ENCODE data around the gene HIC1. TPM values are rescaled to one million over a fixed set of nuclear protein-coding genes. Genes with fewer than 3 reads are reported as not detected.

Gene HIC1
- polyA plus RNA-seq, 1 donor (not counting 4 experiments of a cell fraction or from before 2014, with no cell fraction given) = 0.64 TPM

DNA sequence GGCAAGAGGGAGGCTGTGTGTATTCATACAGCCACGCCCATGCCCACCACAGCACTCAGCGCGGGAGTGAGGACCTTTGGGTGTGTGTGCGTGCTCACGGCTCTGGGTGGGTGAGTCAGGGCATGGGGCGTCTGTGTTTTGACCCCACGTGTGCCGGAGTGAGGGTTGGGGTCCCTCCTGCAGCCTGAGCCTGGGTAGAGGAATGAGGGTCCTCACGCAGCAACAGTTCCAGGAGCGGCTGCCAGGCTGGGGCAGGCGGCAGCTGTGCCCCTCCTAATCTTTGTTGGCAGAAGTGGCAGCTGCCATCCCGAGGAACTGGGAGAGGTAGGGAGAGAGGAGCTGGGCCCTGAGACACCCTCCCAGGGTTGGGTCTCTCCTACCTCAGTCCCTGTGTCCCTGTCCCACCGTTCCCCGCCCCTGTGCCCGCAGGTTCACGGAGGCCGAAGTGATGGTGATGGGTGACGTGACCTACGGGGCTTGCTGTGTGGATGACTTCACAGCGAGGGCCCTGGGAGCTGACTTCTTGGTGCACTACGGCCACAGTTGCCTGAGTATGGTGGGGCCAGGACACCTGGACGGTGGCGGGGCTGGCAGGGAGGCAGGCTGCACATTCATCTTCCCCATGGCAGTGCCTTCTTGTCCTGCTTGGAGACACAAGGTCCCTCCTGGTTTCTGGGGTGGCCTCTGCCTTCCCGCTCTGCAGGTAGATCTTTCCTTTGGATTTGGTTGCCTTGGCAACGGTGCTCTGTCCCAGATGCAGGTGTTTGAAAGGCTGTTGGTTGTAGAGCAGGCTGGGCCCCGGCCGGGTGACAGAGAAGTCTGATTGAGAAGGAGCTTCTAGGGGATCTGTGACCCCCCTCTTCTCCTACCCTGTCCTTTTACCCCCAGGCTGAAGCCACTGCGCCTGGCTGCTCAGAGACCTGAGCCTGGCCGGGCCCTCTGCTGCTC is 19.1 kb upstream of the HIC1 start:
- H4K20me1 ChIP-seq (ENCODE audit: control insufficient read depth, extremely low read depth, insufficient read depth, low read length) = no peaks in the 10 kb centered on the region
- H3K27me3 ChIP-seq (ENCODE audit: control insufficient read depth, extremely low read depth, insufficient read depth, low read length) = no peaks in the 10 kb centered on the region
- no peak overlapping the region for H3K9ac ChIP-seq (ENCODE audit: control insufficient read depth, extremely low read depth, insufficient read depth, low read length)
- H3K36me3 ChIP-seq (ENCODE audit: control insufficient read depth in 2 of 2, extremely low read depth in 1 of 2, insufficient read depth in 2 of 2, low read length in 2 of 2) = peaks cover 3 to 7% of the 10 kb centered on the region in 2 experiments
- H3K9me1 ChIP-seq (ENCODE audit: control insufficient read depth, extremely low read depth, insufficient read depth, low read length) = no peaks in the 10 kb centered on the region
- TF ChIP-seq, protein P1, sequence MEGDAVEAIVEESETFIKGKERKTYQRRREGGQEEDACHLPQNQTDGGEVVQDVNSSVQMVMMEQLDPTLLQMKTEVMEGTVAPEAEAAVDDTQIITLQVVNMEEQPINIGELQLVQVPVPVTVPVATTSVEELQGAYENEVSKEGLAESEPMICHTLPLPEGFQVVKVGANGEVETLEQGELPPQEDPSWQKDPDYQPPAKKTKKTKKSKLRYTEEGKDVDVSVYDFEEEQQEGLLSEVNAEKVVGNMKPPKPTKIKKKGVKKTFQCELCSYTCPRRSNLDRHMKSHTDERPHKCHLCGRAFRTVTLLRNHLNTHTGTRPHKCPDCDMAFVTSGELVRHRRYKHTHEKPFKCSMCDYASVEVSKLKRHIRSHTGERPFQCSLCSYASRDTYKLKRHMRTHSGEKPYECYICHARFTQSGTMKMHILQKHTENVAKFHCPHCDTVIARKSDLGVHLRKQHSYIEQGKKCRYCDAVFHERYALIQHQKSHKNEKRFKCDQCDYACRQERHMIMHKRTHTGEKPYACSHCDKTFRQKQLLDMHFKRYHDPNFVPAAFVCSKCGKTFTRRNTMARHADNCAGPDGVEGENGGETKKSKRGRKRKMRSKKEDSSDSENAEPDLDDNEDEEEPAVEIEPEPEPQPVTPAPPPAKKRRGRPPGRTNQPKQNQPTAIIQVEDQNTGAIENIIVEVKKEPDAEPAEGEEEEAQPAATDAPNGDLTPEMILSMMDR (optimal IDR thresholded peaks at IDR 0.05 in 1 of 3, IDR thresholded peaks at IDR 0.05 in 1 of 3, conservative IDR thresholded peaks at IDR 0.05 in 1 of 3; ENCODE audit: extremely low read depth in 1 of 3, insufficient read depth in 2 of 3, low read length in 3 of 3) = no peak
- no peak for TF ChIP-seq EZH2 (IDR thresholded peaks at IDR 0.05; ENCODE audit: low read length)
- dilution Hi-C loops (cut with MboI; ENCODE audit: extremely low pct_ligation_motif_present, low sequenced_read_pairs) = no loop called here
- no peaks in the 10 kb centered on the region for H3K9me3 ChIP-seq (ENCODE audit: control insufficient read depth, low read depth, low read length)
- DNase-seq (ENCODE audit: low read depth, low spot score) (no peak), FAIRE-seq (no peak)
- no peak overlapping the region for H3K4me2 ChIP-seq (ENCODE audit: control insufficient read depth, extremely low read depth, insufficient read depth, low read depth, low read length)
- H3K27ac ChIP-seq (ENCODE audit: control insufficient read depth, insufficient read depth, low read length) = no peak overlapping the region
- no peak overlapping the region for H3K4me3 ChIP-seq (ENCODE audit: control insufficient read depth in 2 of 3, extremely low read depth in 1 of 3, insufficient read depth in 2 of 3, low read depth in 1 of 3, low read length in 3 of 3)
- peaks cover 3% of the 10 kb centered on the region for H3K79me2 ChIP-seq (ENCODE audit: control insufficient read depth, insufficient read depth, low read length)
- peaks cover 4% of the 10 kb centered on the region for H3K4me1 ChIP-seq (ENCODE audit: control insufficient read depth, extremely low read depth, insufficient read depth, low read length)
- H2AFZ ChIP-seq (ENCODE audit: control insufficient read depth, low read length) = no peak overlapping the region

- dilution Hi-C loops (cut with MboI; ENCODE audit: extremely low pct_ligation_motif_present, low sequenced_read_pairs) = no loop called here
These were observed 17.7 kb upstream of the HIC1 start for GRCh38 chr17:2037155-2037554.

More at GRCh38 chr17:2037155-2037554, 17.7 kb upstream of the HIC1 start:
- no peak overlapping the region for H2AFZ ChIP-seq (ENCODE audit: control insufficient read depth, low read length)
- no peak for TF ChIP-seq EZH2 (IDR thresholded peaks at IDR 0.05; ENCODE audit: low read length)
- TF ChIP-seq, protein P1 (optimal IDR thresholded peaks at IDR 0.05 in 1 of 3, IDR thresholded peaks at IDR 0.05 in 1 of 3, conservative IDR thresholded peaks at IDR 0.05 in 1 of 3; ENCODE audit: extremely low read depth in 1 of 3, insufficient read depth in 2 of 3, low read length in 3 of 3) = no peak
- H3K27ac ChIP-seq (ENCODE audit: control insufficient read depth, insufficient read depth, low read length) = no peak overlapping the region
- H3K4me3 ChIP-seq (ENCODE audit: control insufficient read depth in 2 of 3, extremely low read depth in 1 of 3, insufficient read depth in 2 of 3, low read depth in 1 of 3, low read length in 3 of 3) = no peak overlapping the region
- no peaks in the 10 kb centered on the region for H3K9me1 ChIP-seq (ENCODE audit: control insufficient read depth, extremely low read depth, insufficient read depth, low read length)
- no peak for DNase-seq (ENCODE audit: low read depth, low spot score)
- H3K27me3 ChIP-seq (ENCODE audit: control insufficient read depth, extremely low read depth, insufficient read depth, low read length) = no peaks in the 10 kb centered on the region
- peaks cover 4% of the 10 kb centered on the region for H3K4me1 ChIP-seq (ENCODE audit: control insufficient read depth, extremely low read depth, insufficient read depth, low read length)
- H3K36me3 ChIP-seq (ENCODE audit: control insufficient read depth in 2 of 2, extremely low read depth in 1 of 2, insufficient read depth in 2 of 2, low read length in 2 of 2) = peaks cover 4 to 7% of the 10 kb centered on the region in 2 experiments
- H3K9ac ChIP-seq (ENCODE audit: control insufficient read depth, extremely low read depth, insufficient read depth, low read length) = no peak overlapping the region
- no peak overlapping the region for H3K4me2 ChIP-seq (ENCODE audit: control insufficient read depth, extremely low read depth, insufficient read depth, low read depth, low read length)
- H4K20me1 ChIP-seq (ENCODE audit: control insufficient read depth, extremely low read depth, insufficient read depth, low read length) = no peaks in the 10 kb centered on the region
- FAIRE-seq = no peak
- H3K79me2 ChIP-seq (ENCODE audit: control insufficient read depth, insufficient read depth, low read length) = peaks cover 1% of the 10 kb centered on the region
- no peaks in the 10 kb centered on the region for H3K9me3 ChIP-seq (ENCODE audit: control insufficient read depth, low read depth, low read length)
